ENCODE measurements around the gene LRFN4. TPM values are rescaled to one million over a fixed set of nuclear protein-coding genes. Genes with fewer than 3 reads are reported as not detected.

The LRFN4 gene
- 10 to 100 TPM in 1 of 2 donors, 1 to 10 TPM in 1; 8.6 to 13.2 TPM for total RNA-seq

- Histone ChIP-seq H3K36me3 (no peaks in the 10 kb centered on the region), H3K4me3 (peak within 1 kb of the TSS; percentile 70 to 72), H3K4me1 (peaks cover 0 to 8% of the 10 kb centered on the region in 2 donors), H3K27ac (peak within 1 kb of the TSS; percentile 91), H3K27me3 (no peaks in the 10 kb centered on the region), H3K9me3 (no peaks in the 10 kb centered on the region)
- DNase-seq (ENCODE audit: low spot score): no peak
- TF ChIP-seq CTCF (IDR thresholded peaks at IDR 0.05): no peak
These were observed at the start of gene LRFN4 for GRCh38 chr11:66856496-66857233. LRFN4 (plus strand) TSS chr11:66857064; CDS start chr11:66857745, 681 bp downstream.

- TF ChIP-seq CTCF (IDR thresholded peaks at IDR 0.05): no peak
- Histone ChIP-seq H3K4me3 (no peak overlapping the region), H3K9me3 (no peaks in the 10 kb centered on the region), H3K4me1 (no peaks in the 10 kb centered on the region), H3K36me3 (peaks cover 6% of the 10 kb centered on the region), H3K27me3 (no peaks in the 10 kb centered on the region), H3K27ac (no peak overlapping the region)
- no peak for DNase-seq (ENCODE audit: low spot score)
These were observed 47.3 kb upstream of the LRFN4 start for GRCh38 chr11:66809592-66809991.

GRCh38 chr11:66810576-66811185 lies 46.2 kb upstream of the LRFN4 start:
- Histone ChIP-seq H3K27ac (no peak overlapping the region), H3K27me3 (no peaks in the 10 kb centered on the region), H3K4me3 (no peak overlapping the region), H3K4me1 (no peaks in the 10 kb centered on the region), H3K36me3 (peaks cover under 1% of the 10 kb centered on the region), H3K9me3 (no peaks in the 10 kb centered on the region)
- TF ChIP-seq CTCF (IDR thresholded peaks at IDR 0.05): no peak
- DNase-seq (ENCODE audit: low spot score): no peak

DNA sequence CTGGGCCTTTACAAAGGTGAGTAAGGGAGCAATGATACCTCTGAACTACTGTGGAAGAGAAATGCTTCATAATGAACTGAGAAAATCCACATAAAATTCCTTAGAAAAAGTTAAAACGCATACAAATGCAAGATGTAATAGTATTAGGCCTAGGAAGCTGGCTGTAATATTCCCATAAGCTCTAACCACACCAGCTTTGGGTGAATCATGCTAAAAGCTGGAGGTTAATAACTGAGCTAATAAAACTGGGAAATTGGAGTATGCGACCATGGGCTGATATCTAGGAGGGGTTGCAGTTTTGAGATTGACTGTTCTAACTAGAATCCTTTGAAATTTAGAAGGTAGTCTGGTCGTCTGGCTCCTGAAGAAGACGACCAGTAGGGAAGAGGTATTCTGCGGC lies 42.2 kb upstream of the LRFN4 start:
- Histone ChIP-seq H3K9me3 (no peaks in the 10 kb centered on the region), H3K4me3 (no peak overlapping the region), H3K27me3 (no peaks in the 10 kb centered on the region), H3K36me3 (no peaks in the 10 kb centered on the region), H3K4me1 (no peaks in the 10 kb centered on the region), H3K27ac (no peak overlapping the region)
- no peak for DNase-seq (ENCODE audit: low spot score)
- no peak for TF ChIP-seq CTCF (IDR thresholded peaks at IDR 0.05)

GRCh38 chr11:66815646-66816045 lies 41.2 kb upstream of the LRFN4 start:
- DNase-seq (ENCODE audit: low spot score): no peak
- Histone ChIP-seq H3K4me3 (no peak overlapping the region), H3K27ac (no peak overlapping the region), H3K36me3 (no peaks in the 10 kb centered on the region), H3K27me3 (no peaks in the 10 kb centered on the region), H3K9me3 (no peaks in the 10 kb centered on the region), H3K4me1 (no peaks in the 10 kb centered on the region)
- no peak for TF ChIP-seq CTCF (IDR thresholded peaks at IDR 0.05)
